Measurements from ENCODE around the gene BAAT. TPM values are rescaled to one million over a fixed set of nuclear protein-coding genes. Genes with fewer than 3 reads are reported as not detected.

BAAT gene
- total and polyA plus RNA-seq, 8 donors, result 0.43 to 13.9 (median 1.6) TPM

GRCh38 chr9:101326501-101326900 lies 58.3 kb downstream of the BAAT start:
- H3K27ac ChIP-seq, result peak overlapping the region in 3 of 4 donors; percentile 69 to 84 (median 79)
- peak; percentile 83 to 90 (median 87) for ATAC-seq
- WGBS, 2 donors, result 31 to 35% methylated on average over 1 of the region's 1 CpG

GRCh38 chr9:101326035-101326434 lies 58.8 kb downstream of the BAAT start:
- WGBS, 2 donors, result 35 to 41% methylated on average over 1 of the region's 1 CpG
- H3K36me3 ChIP-seq, result no peaks in the 10 kb centered on the region
- H3K27ac ChIP-seq, result peak overlapping the region in 3 of 4 donors; percentile 69 to 84 (median 79)
- no peak for DNase-seq
- H3K27me3 ChIP-seq, result no peaks in the 10 kb centered on the region
- intact Hi-C loops (cut with DNase I), result no loop called here
- no peak for FAIRE-seq
- no peaks in the 10 kb centered on the region for H3K9me3 ChIP-seq
- no peak overlapping the region for H3K4me3 ChIP-seq
- ATAC-seq, result peak; percentile 17 to 32 (median 26)
- TF ChIP-seq CTCF (IDR thresholded peaks at IDR 0.05), result no peak
- peaks cover 10 to 30% (median 28%) of the 10 kb centered on the region in 3 donors for H3K4me1 ChIP-seq

More at GRCh38 chr9:101326501-101326900, 58.3 kb downstream of the BAAT start:
- TF ChIP-seq CTCF (IDR thresholded peaks at IDR 0.05), result no peak
- no peak overlapping the region for H3K4me3 ChIP-seq
- intact Hi-C loops (cut with DNase I), result no loop called here
- FAIRE-seq, result no peak
- no peaks in the 10 kb centered on the region for H3K9me3 ChIP-seq
- peak in 2 of 6 donors; percentile 35 to 52 for DNase-seq
- H3K4me1 ChIP-seq, result peaks cover 10 to 30% (median 28%) of the 10 kb centered on the region in 3 donors
- H3K27me3 ChIP-seq, result no peaks in the 10 kb centered on the region
- H3K36me3 ChIP-seq, result no peaks in the 10 kb centered on the region

GRCh38 chr9:101325053-101325452 lies 59.8 kb downstream of the BAAT start:
- no peaks in the 10 kb centered on the region for H3K27me3 ChIP-seq
- ATAC-seq, result peak in 1 of 4 donors; percentile 22
- intact Hi-C loops (cut with DNase I), result no loop called here
- TF ChIP-seq CTCF (IDR thresholded peaks at IDR 0.05), result no peak
- H3K4me1 ChIP-seq, result peaks cover 10 to 30% (median 28%) of the 10 kb centered on the region in 3 donors
- H3K4me3 ChIP-seq, result no peak overlapping the region
- H3K9me3 ChIP-seq, result no peaks in the 10 kb centered on the region
- no peaks in the 10 kb centered on the region for H3K36me3 ChIP-seq
- WGBS, 2 donors, result 39 to 49% methylated on average over 2 of the region's 2 CpGs
- no peak for FAIRE-seq
- DNase-seq, result no peak
- peak overlapping the region in 2 of 4 donors; percentile 79 to 84 for H3K27ac ChIP-seq

- Histone ChIP-seq H3K27me3 (no peaks in the 10 kb centered on the region), H3K4me3 (no peak overlapping the region), H3K27ac (peak overlapping the region in 2 of 4 donors; percentile 79 to 84), H3K4me1 (peaks cover 10 to 30% (median 28%) of the 10 kb centered on the region in 3 donors), H3K9me3 (no peaks in the 10 kb centered on the region), H3K36me3 (no peaks in the 10 kb centered on the region)
- ATAC-seq, result peak in 3 of 4 donors; percentile 4 to 52 (median 23)
- DNase-seq, result no peak
- intact Hi-C loops (cut with DNase I), result no loop called here
- WGBS, 2 donors, result 17 to 20% methylated on average over 3 of the region's 3 CpGs
- FAIRE-seq, result no peak
- no peak for TF ChIP-seq CTCF (IDR thresholded peaks at IDR 0.05)
Measured at GRCh38 chr9:101324245-101324804, 60.5 kb downstream of the BAAT start.

GRCh38 chr9:101323129-101323528 lies 61.7 kb downstream of the BAAT start:
- Histone ChIP-seq H3K4me3 (no peak overlapping the region), H3K27ac (no peak overlapping the region), H3K9me3 (no peaks in the 10 kb centered on the region), H3K27me3 (no peaks in the 10 kb centered on the region), H3K4me1 (peaks cover 10 to 30% (median 28%) of the 10 kb centered on the region in 3 donors), H3K36me3 (no peaks in the 10 kb centered on the region)
- no peak for TF ChIP-seq CTCF (IDR thresholded peaks at IDR 0.05)
- ATAC-seq, result no peak
- no peak for FAIRE-seq
- no peak for DNase-seq
- 70 to 72% methylated on average over 3 of the region's 3 CpGs for WGBS, 2 donors
- intact Hi-C loops (cut with DNase I), result no loop called here
